Skin epidermis (tissue), 12 donors: ENCODE data around the gene COL25A1.

Source experiments
- H3K27ac ChIP-seq, 21 experiments: fragments of 200-600 bp; sonication (generic) in 11 of 21; one replicate each; pipeline ENCODE4 v1.5.0; 2020; ENCODE audit warnings: mild to moderate bottlenecking in 3 of 21, inconsistent platforms in 2 of 21, moderate library complexity in 2 of 21
- H3K4me3 ChIP-seq, 7 experiments: fragments of 200-600 bp; sonication (generic) in 2 of 7; one replicate each; pipeline ENCODE4 v1.5.0; 2020; ENCODE audit warnings: inconsistent platforms in 2 of 7, mild to moderate bottlenecking in 2 of 7, moderate library complexity in 1 of 7

Gene COL25A1

GRCh38 chr4:108813261-108813660 lies 489.2 kb downstream of the COL25A1 start:
- no peak overlapping the region for H3K27ac ChIP-seq
- no peak overlapping the region for H3K4me3 ChIP-seq

- H3K4me3 ChIP-seq: no peak overlapping the region
Observed at GRCh38 chr4:108811486-108811885, 491.0 kb downstream of the COL25A1 start.

GRCh38 chr4:108810087-108810486 lies 492.4 kb downstream of the COL25A1 start:
- no peak overlapping the region for H3K27ac ChIP-seq
- H3K4me3 ChIP-seq: no peak overlapping the region

More at GRCh38 chr4:108811486-108811885, 491.0 kb downstream of the COL25A1 start:
- H3K27ac ChIP-seq: no peak overlapping the region

GRCh38 chr4:108804648-108805273 lies 497.7 kb downstream of the COL25A1 start:
- no peak overlapping the region for H3K27ac ChIP-seq
- H3K4me3 ChIP-seq: no peak overlapping the region

GRCh38 chr4:108799306-108799705 lies 503.2 kb downstream of the COL25A1 start:
- Histone ChIP-seq H3K4me3 (no peak overlapping the region), H3K27ac (no peak overlapping the region)

- no peak overlapping the region for H3K4me3 ChIP-seq
- peak overlapping the region in 1 of 21 experiments; percentile 31 for H3K27ac ChIP-seq
Observed at GRCh38 chr4:108796173-108796572, 506.3 kb downstream of the COL25A1 start.

GRCh38 chr4:108795733-108796132 lies 506.7 kb downstream of the COL25A1 start:
- H3K4me3 ChIP-seq: no peak overlapping the region
- H3K27ac ChIP-seq: peak overlapping the region in 1 of 21 experiments; percentile 38

- H3K4me3 ChIP-seq: no peak overlapping the region
- no peak overlapping the region for H3K27ac ChIP-seq
Observed at GRCh38 chr4:108794136-108794535, 508.3 kb downstream of the COL25A1 start.

GRCh38 chr4:108793415-108793814 lies 509.0 kb downstream of the COL25A1 start:
- Histone ChIP-seq H3K4me3 (no peak overlapping the region), H3K27ac (no peak overlapping the region)

- no peak overlapping the region for H3K4me3 ChIP-seq
- H3K27ac ChIP-seq: no peak overlapping the region
Observed at GRCh38 chr4:108788731-108789130, 513.7 kb downstream of the COL25A1 start.

GRCh38 chr4:108787724-108788123 lies 514.7 kb downstream of the COL25A1 start:
- Histone ChIP-seq H3K27ac (no peak overlapping the region), H3K4me3 (no peak overlapping the region)

- H3K4me3 ChIP-seq: no peak overlapping the region
- H3K27ac ChIP-seq: no peak overlapping the region
Observed at GRCh38 chr4:108787106-108787505, 515.4 kb downstream of the COL25A1 start.

- H3K27ac ChIP-seq: no peak overlapping the region
- no peak overlapping the region for H3K4me3 ChIP-seq
Observed at GRCh38 chr4:108786351-108786750, 516.1 kb downstream of the COL25A1 start.

- Histone ChIP-seq H3K4me3 (no peak overlapping the region), H3K27ac (no peak overlapping the region)
Observed at GRCh38 chr4:108783665-108784463, 518.6 kb downstream of the COL25A1 start.

- no peak overlapping the region for H3K27ac ChIP-seq
- H3K4me3 ChIP-seq: no peak overlapping the region
Observed at GRCh38 chr4:108779958-108780357, 522.5 kb downstream of the COL25A1 start.

- H3K4me3 ChIP-seq: no peak overlapping the region
Observed at GRCh38 chr4:108777388-108777787, 525.1 kb downstream of the COL25A1 start.

GRCh38 chr4:108775921-108776320 lies 526.5 kb downstream of the COL25A1 start:
- no peak overlapping the region for H3K27ac ChIP-seq
- H3K4me3 ChIP-seq: no peak overlapping the region

More at GRCh38 chr4:108777388-108777787, 525.1 kb downstream of the COL25A1 start:
- no peak overlapping the region for H3K27ac ChIP-seq

- Histone ChIP-seq H3K4me3 (no peak overlapping the region), H3K27ac (no peak overlapping the region)
Observed at GRCh38 chr4:108774809-108775530, 527.5 kb downstream of the COL25A1 start.

- Histone ChIP-seq H3K27ac (no peak overlapping the region), H3K4me3 (no peak overlapping the region)
Observed at GRCh38 chr4:108772402-108772801, 530.1 kb downstream of the COL25A1 start.

GRCh38 chr4:108766058-108766457 lies 536.4 kb downstream of the COL25A1 start:
- H3K27ac ChIP-seq: no peak overlapping the region
- no peak overlapping the region for H3K4me3 ChIP-seq

GRCh38 chr4:108763986-108764385 lies 538.5 kb downstream of the COL25A1 start:
- Histone ChIP-seq H3K4me3 (no peak overlapping the region), H3K27ac (no peak overlapping the region)
